Kidney epithelial cell (primary cell): ENCODE measurements around the gene PRDX2. TPM values are rescaled to one million over a fixed set of nuclear protein-coding genes. Genes with fewer than 3 reads are reported as not detected.

Experiments used
- DNase-seq: peaks from one replicate; pipeline ENCODE4 v3.0.0-alpha.2; 2010; ENCODE audit warnings: low read depth
- H3K27me3 ChIP-seq: 2 replicates; pipeline ENCODE4 v1.6.0; 2011; ENCODE audit warnings: low read length; ENCODE audit not compliant: control insufficient read depth, insufficient read depth
- H3K36me3 ChIP-seq: 2 replicates; pipeline ENCODE4 v1.5.1; 2011; ENCODE audit warnings: low read length; ENCODE audit not compliant: control insufficient read depth, insufficient read depth
- H3K4me3 ChIP-seq: 2 replicates; pipeline ENCODE4 v1.5.1; 2011; ENCODE audit warnings: low read depth, mild to moderate bottlenecking, control low read depth, low read length
- total RNA-seq: library from RNA; depleted of rRNA; stranded (reverse); fragments of >200 nt; gene quantifications from 2 replicates; pipeline ENCODE4 v1.2.3, GENCODE V29; 2015
- TF ChIP-seq, protein P1 (sequence below): IDR thresholded peaks from 2 replicates; pipeline ENCODE4 v1.5.1; 2011; ENCODE audit warnings: mild to moderate bottlenecking, moderate library complexity, low read length, control low read depth, inconsistent platforms; ENCODE audit not compliant: insufficient read depth, poor library complexity, severe bottlenecking

The PRDX2 gene
- total RNA-seq, 1 donor from 2014 or later = 366 TPM

DNA sequence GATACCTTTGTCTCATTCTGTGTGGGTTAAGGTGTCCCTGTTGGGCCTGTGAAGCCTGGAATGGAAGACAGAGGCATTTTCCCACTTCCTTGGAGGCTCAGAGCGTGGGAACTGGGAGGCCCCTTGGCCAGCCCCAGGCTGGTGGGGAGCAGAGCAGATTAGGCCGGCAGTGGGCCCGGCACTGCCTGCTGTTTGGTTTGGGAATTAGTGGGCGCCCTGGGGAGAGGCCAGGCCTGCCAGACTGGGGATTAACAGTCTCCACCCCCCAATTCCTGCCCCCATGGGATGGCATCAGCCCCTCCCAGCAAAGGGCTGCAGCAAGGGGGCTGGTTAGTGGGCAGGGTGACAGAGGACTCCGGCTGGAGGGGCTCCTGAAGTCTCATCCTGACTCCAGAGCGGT, 53.1 kb downstream of the PRDX2 start:
- TF ChIP-seq, protein P1, sequence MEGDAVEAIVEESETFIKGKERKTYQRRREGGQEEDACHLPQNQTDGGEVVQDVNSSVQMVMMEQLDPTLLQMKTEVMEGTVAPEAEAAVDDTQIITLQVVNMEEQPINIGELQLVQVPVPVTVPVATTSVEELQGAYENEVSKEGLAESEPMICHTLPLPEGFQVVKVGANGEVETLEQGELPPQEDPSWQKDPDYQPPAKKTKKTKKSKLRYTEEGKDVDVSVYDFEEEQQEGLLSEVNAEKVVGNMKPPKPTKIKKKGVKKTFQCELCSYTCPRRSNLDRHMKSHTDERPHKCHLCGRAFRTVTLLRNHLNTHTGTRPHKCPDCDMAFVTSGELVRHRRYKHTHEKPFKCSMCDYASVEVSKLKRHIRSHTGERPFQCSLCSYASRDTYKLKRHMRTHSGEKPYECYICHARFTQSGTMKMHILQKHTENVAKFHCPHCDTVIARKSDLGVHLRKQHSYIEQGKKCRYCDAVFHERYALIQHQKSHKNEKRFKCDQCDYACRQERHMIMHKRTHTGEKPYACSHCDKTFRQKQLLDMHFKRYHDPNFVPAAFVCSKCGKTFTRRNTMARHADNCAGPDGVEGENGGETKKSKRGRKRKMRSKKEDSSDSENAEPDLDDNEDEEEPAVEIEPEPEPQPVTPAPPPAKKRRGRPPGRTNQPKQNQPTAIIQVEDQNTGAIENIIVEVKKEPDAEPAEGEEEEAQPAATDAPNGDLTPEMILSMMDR = no peak

More for the DNA sequence above, 53.1 kb downstream of the PRDX2 start:
- Histone ChIP-seq H3K4me3 (no peak overlapping the region), H3K36me3 (peaks cover 3% of the 10 kb centered on the region), H3K27me3 (peaks cover 27% of the 10 kb centered on the region)
- DNase-seq = no peak

Other genes starting within 250 kb of the PRDX2 start
- gene ZNF490, start 191.0 kb downstream of the PRDX2 start, total RNA-seq = 6.0 and 6.6 TPM in 2 replicates
- 11.0 and 16.2 TPM in 2 replicates for gene ZNF791, start 190.9 kb downstream of the PRDX2 start, total RNA-seq
- 92.8 and 141 TPM in 2 replicates for gene MAN2B1, start 135.1 kb downstream of the PRDX2 start, total RNA-seq
- gene WDR83, start 135.0 kb downstream of the PRDX2 start, total RNA-seq = 15.7 and 16.6 TPM in 2 replicates
- gene DHPS, start 119.9 kb downstream of the PRDX2 start, total RNA-seq = 109 and 127 TPM in 2 replicates
- gene GNG14, start 113.8 kb downstream of the PRDX2 start, total RNA-seq = not detected in 2 replicates
- gene FBXW9, start 105.2 kb downstream of the PRDX2 start, total RNA-seq = 19.0 and 20.7 TPM in 2 replicates
- 27.1 and 40.2 TPM in 2 replicates for gene TNPO2, start 77.9 kb downstream of the PRDX2 start, total RNA-seq
- 368 and 443 TPM in 2 replicates for gene TRIR, start 67.1 kb downstream of the PRDX2 start, total RNA-seq
- 146 and 148 TPM in 2 replicates for gene GET3, start 64.3 kb downstream of the PRDX2 start, total RNA-seq
- gene BEST2, start 50.0 kb downstream of the PRDX2 start, total RNA-seq = not detected in 2 replicates
- 38.7 and 44.1 TPM in 2 replicates for gene HOOK2, start 26.2 kb downstream of the PRDX2 start, total RNA-seq
- gene JUNB, start 10.3 kb downstream of the PRDX2 start, total RNA-seq = 395 and 431 TPM in 2 replicates
- not detected in 2 replicates for gene THSD8, start 269 bp upstream of the PRDX2 start, total RNA-seq
- gene RNASEH2A, start 4.8 kb upstream of the PRDX2 start, total RNA-seq = 17.0 and 24.8 TPM in 2 replicates
- 0.21 TPM in 1 of 2 replicates, not detected in the other for gene RTBDN, start 32.8 kb upstream of the PRDX2 start, total RNA-seq
- gene MAST1, start 36.7 kb upstream of the PRDX2 start, total RNA-seq = 0.88 and 2.4 TPM in 2 replicates
- 38.5 and 44.4 TPM in 2 replicates for gene DNASE2, start 79.6 kb upstream of the PRDX2 start, total RNA-seq
- gene KLF1, start 85.4 kb upstream of the PRDX2 start, total RNA-seq = not detected in 2 replicates
- gene GCDH, start 89.4 kb upstream of the PRDX2 start, total RNA-seq = 35.2 and 43.9 TPM in 2 replicates
- 0.13 and 0.48 TPM in 2 replicates for gene SYCE2, start 117.5 kb upstream of the PRDX2 start, total RNA-seq
- 90.6 and 93.7 TPM in 2 replicates for gene FARSA, start 131.9 kb upstream of the PRDX2 start, total RNA-seq
- gene CALR, start 136.8 kb upstream of the PRDX2 start, total RNA-seq = 936 and 958 TPM in 2 replicates
- 138 and 146 TPM in 2 replicates for gene RAD23A, start 144.1 kb upstream of the PRDX2 start, total RNA-seq
- 60.1 and 78.0 TPM in 2 replicates for gene GADD45GIP1, start 155.4 kb upstream of the PRDX2 start, total RNA-seq
- not detected in 2 replicates for gene DAND5, start 167.8 kb upstream of the PRDX2 start, total RNA-seq
- 6.7 and 9.7 TPM in 2 replicates for gene NFIX, start 193.7 kb upstream of the PRDX2 start, total RNA-seq